GM21381 (cell line): ENCODE data around the gene MRPL30.
"Not testable (repeated sequence)": the region's sequence is repeated elsewhere in the genome, so short reads cannot be mapped to it uniquely, and the experiment has no call there.

ENCODE experiments used
- ATAC-seq: cut with Tn5 transposase; IDR thresholded peaks from one replicate; pipeline ENCODE4 v1.9.1; 2021; ENCODE audit warnings: mild to moderate bottlenecking, moderate library complexity; ENCODE audit not compliant: unreplicated experiment

The MRPL30 gene

GRCh38 chr2:99180755-99181623, at the start of gene MRPL30, which contains the start of gene MITD1:
MRPL30 (plus strand) TSS chr2:99181184; CDS start chr2:99186204, 5,020 bp downstream.
MITD1 (minus strand) TSS chr2:99181058; CDS start chr2:99180981, 77 bp downstream.
- ATAC-seq = peak; percentile 93

GRCh38 chr2:99135044-99135556, 45.9 kb upstream of the MRPL30 start:
- not testable (repeated sequence) for ATAC-seq

GRCh38 chr2:99139003-99139402, 42.0 kb upstream of the MRPL30 start:
- ATAC-seq = no peak

- ATAC-seq = no peak
Observed at GRCh38 chr2:99140056-99140859, 40.7 kb upstream of the MRPL30 start.

- peak; percentile 23 for ATAC-seq
Observed at GRCh38 chr2:99140860-99141109, 40.2 kb upstream of the MRPL30 start.

- peak; percentile 91 for ATAC-seq
Observed at GRCh38 chr2:99141110-99142108, 39.6 kb upstream of the MRPL30 start, which contains the start of gene C2orf15. C2orf15 (plus strand) TSS chr2:99141707; CDS start chr2:99150559, 8,852 bp downstream.

GRCh38 chr2:99150706-99151105, 30.3 kb upstream of the MRPL30 start:
- no peak for ATAC-seq

- no peak for ATAC-seq
Observed at GRCh38 chr2:99152199-99152895, 28.6 kb upstream of the MRPL30 start.

- no peak for ATAC-seq
Observed at GRCh38 chr2:99153921-99154604, 26.9 kb upstream of the MRPL30 start.

GRCh38 chr2:99154643-99155536, 26.1 kb upstream of the MRPL30 start, which contains the start of the genes LIPT1 and TSGA10:
LIPT1 (plus strand) TSS chr2:99154967; CDS start chr2:99161958, 6,991 bp downstream.
TSGA10 (minus strand) TSS chr2:99154942; CDS start chr2:99109439, 45,503 bp downstream.
- ATAC-seq = peak; percentile 97

- ATAC-seq = no peak
Observed at GRCh38 chr2:99156891-99157290, 24.1 kb upstream of the MRPL30 start.

- no peak for ATAC-seq
Observed at GRCh38 chr2:99158599-99158998, 22.4 kb upstream of the MRPL30 start.

- ATAC-seq = no peak
Observed at GRCh38 chr2:99159594-99159993, 21.4 kb upstream of the MRPL30 start.

GRCh38 chr2:99166218-99166617, 14.8 kb upstream of the MRPL30 start:
- ATAC-seq = no peak

- no peak for ATAC-seq
Observed at GRCh38 chr2:99169534-99169933, 11.4 kb upstream of the MRPL30 start.

GRCh38 chr2:99171377-99172140, 9.4 kb upstream of the MRPL30 start:
- no peak for ATAC-seq

GRCh38 chr2:99181624-99182000, 628 bp downstream of the MRPL30 start:
- ATAC-seq = no peak
